GM20000 (cell line): Measurements from ENCODE around the gene FBN2.

ENCODE experiments used
- DNase-seq: peaks from one replicate; pipeline ENCODE4 v3.0.0; 2012; ENCODE audit warnings: low spot score
- CTCF ChIP-seq: IDR thresholded peaks from 2 replicates; pipeline ENCODE4 v1.5.1; 2012; ENCODE audit warnings: mild to moderate bottlenecking, control low read depth; ENCODE audit errors: extremely low read depth, missing control alignments

The FBN2 gene

GRCh38 chr5:128535251-128535650, 2.8 kb downstream of the FBN2 start:
- no peak for DNase-seq
- no peak for TF ChIP-seq CTCF

GRCh38 chr5:128534726-128535125, 3.3 kb downstream of the FBN2 start:
- no peak for DNase-seq
- TF ChIP-seq CTCF, result no peak

- no peak for DNase-seq
- TF ChIP-seq CTCF, result no peak
These were observed 5.3 kb downstream of the FBN2 start for GRCh38 chr5:128532776-128533175.

- no peak for TF ChIP-seq CTCF
- no peak for DNase-seq
These were observed 5.9 kb downstream of the FBN2 start for GRCh38 chr5:128532127-128532526.

GRCh38 chr5:128528637-128529255, 9.3 kb downstream of the FBN2 start:
- DNase-seq, result no peak

GRCh38 chr5:128528126-128528525, 9.9 kb downstream of the FBN2 start:
- no peak for DNase-seq
- no peak for TF ChIP-seq CTCF

More at GRCh38 chr5:128528637-128529255, 9.3 kb downstream of the FBN2 start:
- no peak for TF ChIP-seq CTCF

- no peak for TF ChIP-seq CTCF
- no peak for DNase-seq
These were observed 11.0 kb downstream of the FBN2 start for GRCh38 chr5:128527077-128527476.
